ENCODE results near the gene SEMA6A. TPM values are rescaled to one million over a fixed set of nuclear protein-coding genes. Genes with fewer than 3 reads are reported as not detected.

SEMA6A gene
- total RNA-seq, 2 experiments from 2014 or later, result not detected

DNA sequence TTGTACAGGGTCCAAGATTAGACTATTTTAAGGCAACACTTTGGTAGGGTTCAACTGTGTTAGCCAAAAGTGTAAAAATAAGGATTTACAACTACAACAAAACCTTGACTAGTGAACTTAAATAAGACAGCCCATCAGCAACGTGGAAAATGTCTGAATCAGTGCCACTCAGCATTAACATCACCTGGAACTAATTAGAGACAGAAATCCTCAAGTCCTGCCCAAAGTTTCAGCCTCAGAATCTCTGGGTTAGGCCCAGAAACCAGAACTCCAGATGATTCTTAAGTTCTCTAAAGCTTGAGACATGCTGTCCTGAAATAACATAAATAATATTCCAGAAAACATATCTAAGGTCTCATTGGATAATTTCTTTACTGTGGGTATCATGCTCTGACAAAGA is 118.6 kb downstream of the SEMA6A start:
- no peaks in the 10 kb centered on the region for H3K9me3 Mint-ChIP-seq
- H3K36me3 Mint-ChIP-seq (ENCODE audit: low read depth), result peaks cover 3% of the 10 kb centered on the region
- DNase-seq (no peak), ATAC-seq (no peak)
- H3K4me1 Mint-ChIP-seq (ENCODE audit: low read depth), result peaks cover 9% of the 10 kb centered on the region
- ChIA-PET POLR2A (interaction anchor here (0.9 kb wide), 1 partner anchor 21 kb away, joined by 3 read pairs; no protein-coding TSS in a partner anchor), CTCF (no interaction called here)
- intact Hi-C loops (cut with micrococcal nuclease), result no loop called here
- no peak overlapping the region for H3K4me3 Mint-ChIP-seq
- TF ChIP-seq, protein P1, sequence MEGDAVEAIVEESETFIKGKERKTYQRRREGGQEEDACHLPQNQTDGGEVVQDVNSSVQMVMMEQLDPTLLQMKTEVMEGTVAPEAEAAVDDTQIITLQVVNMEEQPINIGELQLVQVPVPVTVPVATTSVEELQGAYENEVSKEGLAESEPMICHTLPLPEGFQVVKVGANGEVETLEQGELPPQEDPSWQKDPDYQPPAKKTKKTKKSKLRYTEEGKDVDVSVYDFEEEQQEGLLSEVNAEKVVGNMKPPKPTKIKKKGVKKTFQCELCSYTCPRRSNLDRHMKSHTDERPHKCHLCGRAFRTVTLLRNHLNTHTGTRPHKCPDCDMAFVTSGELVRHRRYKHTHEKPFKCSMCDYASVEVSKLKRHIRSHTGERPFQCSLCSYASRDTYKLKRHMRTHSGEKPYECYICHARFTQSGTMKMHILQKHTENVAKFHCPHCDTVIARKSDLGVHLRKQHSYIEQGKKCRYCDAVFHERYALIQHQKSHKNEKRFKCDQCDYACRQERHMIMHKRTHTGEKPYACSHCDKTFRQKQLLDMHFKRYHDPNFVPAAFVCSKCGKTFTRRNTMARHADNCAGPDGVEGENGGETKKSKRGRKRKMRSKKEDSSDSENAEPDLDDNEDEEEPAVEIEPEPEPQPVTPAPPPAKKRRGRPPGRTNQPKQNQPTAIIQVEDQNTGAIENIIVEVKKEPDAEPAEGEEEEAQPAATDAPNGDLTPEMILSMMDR (IDR thresholded peaks at IDR 0.05), result no peak
- no peaks in the 10 kb centered on the region for H3K27me3 Mint-ChIP-seq
- no peak overlapping the region for H3K27ac Mint-ChIP-seq

DNA sequence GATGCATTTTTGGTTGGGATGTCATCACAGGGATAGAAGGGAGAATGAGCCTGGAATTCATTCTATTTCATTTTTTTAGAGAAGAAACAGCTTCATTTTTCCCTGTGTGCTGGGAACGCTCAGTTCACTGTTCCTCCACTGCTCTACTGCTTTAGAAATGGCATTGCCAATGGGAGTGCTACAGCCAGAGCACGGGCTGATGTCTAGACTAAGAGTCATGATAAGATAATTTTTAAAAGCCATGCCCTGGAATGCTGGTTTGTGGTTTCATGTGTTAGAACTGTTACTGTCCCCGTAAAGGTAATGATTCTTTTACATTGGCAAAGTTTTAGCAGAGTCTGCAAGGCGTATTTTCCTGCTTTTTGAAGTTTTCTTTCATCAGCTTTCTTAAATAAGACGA is 119.6 kb downstream of the SEMA6A start:
- no peak overlapping the region for H3K27ac Mint-ChIP-seq
- intact Hi-C loops (cut with micrococcal nuclease), result no loop called here
- H3K27me3 Mint-ChIP-seq, result no peaks in the 10 kb centered on the region
- TF ChIP-seq, protein P1 (IDR thresholded peaks at IDR 0.05), result no peak
- H3K4me3 Mint-ChIP-seq, result no peak overlapping the region
- CTCF ChIA-PET, result interaction anchor here (1.3 kb wide), 1 partner anchor 120 kb away, joined by 4 read pairs; no protein-coding TSS in a partner anchor
- no peaks in the 10 kb centered on the region for H3K9me3 Mint-ChIP-seq
- no peak for ATAC-seq
- DNase-seq, result no peak
- H3K36me3 Mint-ChIP-seq (ENCODE audit: low read depth), result peaks cover 3% of the 10 kb centered on the region
- H3K4me1 Mint-ChIP-seq (ENCODE audit: low read depth), result peaks cover 9% of the 10 kb centered on the region
- POLR2A ChIA-PET, result no interaction called here

DNA sequence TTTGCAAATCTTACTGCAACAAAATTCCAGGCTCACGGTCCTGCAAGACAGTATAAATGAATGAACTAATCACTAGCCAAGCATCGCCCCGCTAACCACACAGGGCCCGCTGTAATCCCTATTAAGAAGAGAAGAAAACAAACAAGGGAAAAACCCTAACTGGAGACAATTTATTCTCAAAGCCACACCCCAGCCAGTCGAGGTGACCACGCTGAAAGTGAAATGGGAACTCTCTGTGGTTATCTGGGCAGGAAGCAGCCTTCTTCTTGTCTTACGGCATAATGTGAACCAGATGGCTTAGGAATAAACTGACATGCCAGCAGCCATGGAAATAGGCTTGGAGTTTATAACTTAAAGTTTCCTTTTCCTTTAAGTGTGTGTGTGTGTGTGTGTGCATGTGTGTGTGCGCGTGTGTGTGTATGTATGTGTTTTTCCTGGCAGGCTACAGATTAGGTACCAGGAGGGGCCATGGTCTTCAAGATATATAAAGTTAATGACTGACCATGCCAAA is 120.2 kb downstream of the SEMA6A start:
- ATAC-seq (peak; percentile 58), DNase-seq (peak; percentile 38)
- intact Hi-C loops (cut with micrococcal nuclease), result no loop called here
- peaks cover 3% of the 10 kb centered on the region for H3K36me3 Mint-ChIP-seq (ENCODE audit: low read depth)
- no peak overlapping the region for H3K27ac Mint-ChIP-seq
- ChIA-PET CTCF (interaction anchor here (1.3 kb wide), 1 partner anchor 121 kb away, joined by 4 read pairs; no protein-coding TSS in a partner anchor), POLR2A (interaction anchor here (0.6 kb wide), 1 partner anchor 23 kb away, joined by 4 read pairs; no protein-coding TSS in a partner anchor)
- TF ChIP-seq, protein P1 (IDR thresholded peaks at IDR 0.05), result no peak
- no peaks in the 10 kb centered on the region for H3K9me3 Mint-ChIP-seq
- H3K4me3 Mint-ChIP-seq, result no peak overlapping the region
- H3K4me1 Mint-ChIP-seq (ENCODE audit: low read depth), result peaks cover 9% of the 10 kb centered on the region
- no peaks in the 10 kb centered on the region for H3K27me3 Mint-ChIP-seq

DNA sequence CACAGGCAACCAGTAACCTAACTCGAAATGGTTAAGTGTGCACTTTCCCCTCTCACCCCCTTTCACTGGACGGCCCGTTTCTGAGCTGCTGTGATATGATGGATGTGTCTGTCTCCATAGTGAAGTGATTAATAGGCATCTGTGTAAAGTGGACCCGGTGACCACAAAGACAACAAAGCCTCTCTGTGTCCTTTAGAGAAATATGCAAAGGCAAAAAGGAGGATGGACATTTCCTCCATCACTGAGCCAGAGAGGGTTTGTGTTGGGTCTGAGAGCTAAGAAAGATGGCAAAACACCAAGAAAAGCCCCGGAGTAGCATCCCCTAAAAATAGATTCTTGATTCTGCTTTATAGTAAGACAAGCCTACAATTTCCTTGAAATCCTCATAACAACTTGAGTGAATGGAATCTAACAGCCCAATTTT is 120.6 kb downstream of the SEMA6A start:
- TF ChIP-seq, protein P1 (IDR thresholded peaks at IDR 0.05), result no peak
- peaks cover 9% of the 10 kb centered on the region for H3K4me1 Mint-ChIP-seq (ENCODE audit: low read depth)
- ATAC-seq (no peak), DNase-seq (no peak)
- POLR2A ChIA-PET, result interaction anchor here (0.6 kb wide), 1 partner anchor 22 kb away, joined by 4 read pairs; no protein-coding TSS in a partner anchor
- no peaks in the 10 kb centered on the region for H3K27me3 Mint-ChIP-seq
- H3K27ac Mint-ChIP-seq, result no peak overlapping the region
- no peak overlapping the region for H3K4me3 Mint-ChIP-seq
- CTCF ChIA-PET, result interaction anchor here (1.3 kb wide), 1 partner anchor 121 kb away, joined by 4 read pairs; no protein-coding TSS in a partner anchor
- no peaks in the 10 kb centered on the region for H3K9me3 Mint-ChIP-seq
- intact Hi-C loops (cut with micrococcal nuclease), result no loop called here
- H3K36me3 Mint-ChIP-seq (ENCODE audit: low read depth), result peaks cover 3% of the 10 kb centered on the region

DNA sequence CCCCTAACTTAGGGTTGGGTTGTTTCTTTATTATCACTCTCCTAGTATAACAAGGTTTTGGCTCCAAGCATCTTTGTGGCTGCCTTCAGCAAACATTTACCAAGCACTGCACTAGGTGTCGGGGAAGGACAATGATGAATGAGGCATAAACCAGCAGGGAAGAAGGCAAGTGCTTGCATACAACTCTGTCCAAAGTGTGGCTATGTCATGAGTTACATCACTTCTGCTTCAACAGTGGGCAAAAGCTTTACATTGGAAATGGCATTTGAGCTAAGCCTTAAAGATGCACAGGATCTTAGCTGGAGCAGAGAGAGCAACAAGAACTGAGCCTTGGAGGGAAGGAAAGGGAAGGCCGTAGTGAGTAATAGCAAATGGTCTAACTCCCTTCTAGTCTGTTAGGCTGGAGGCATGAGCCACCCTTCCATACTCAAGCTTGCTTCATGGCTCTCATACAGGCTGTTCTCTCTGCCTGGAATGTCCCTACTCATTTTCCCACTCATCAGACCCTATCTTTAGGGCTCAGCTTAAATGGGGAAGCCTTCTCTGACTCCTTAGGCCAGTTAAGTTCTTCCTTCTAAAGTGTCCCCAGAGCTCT is 121.8 kb downstream of the SEMA6A start:
- POLR2A ChIA-PET, result no interaction called here
- intact Hi-C loops (cut with micrococcal nuclease), result no loop called here
- H3K27me3 Mint-ChIP-seq, result no peaks in the 10 kb centered on the region
- H3K4me3 Mint-ChIP-seq, result no peak overlapping the region
- ATAC-seq (no peak), DNase-seq (no peak)
- peaks cover 9% of the 10 kb centered on the region for H3K4me1 Mint-ChIP-seq (ENCODE audit: low read depth)
- no peaks in the 10 kb centered on the region for H3K9me3 Mint-ChIP-seq
- peaks cover 2% of the 10 kb centered on the region for H3K36me3 Mint-ChIP-seq (ENCODE audit: low read depth)
- CTCF ChIA-PET, result no interaction called here
- H3K27ac Mint-ChIP-seq, result no peak overlapping the region
- TF ChIP-seq, protein P1 (IDR thresholded peaks at IDR 0.05), result no peak
